Panc1 (cell line): Measurements from ENCODE around the gene ADO. TPM values are rescaled to one million over a fixed set of nuclear protein-coding genes. Genes with fewer than 3 reads are reported as not detected.

Experiments
- ATAC-seq: fragments of 200-7000 bp; cut with Tn5 transposase; 2 replicates; pipeline ENCODE4 v1.9.1; 2020; ENCODE audit warnings: mild to moderate bottlenecking, moderate library complexity
- BruUV-seq: library from RNA; stranded (reverse); fragments of 400-500 nt; replicated peaks from 2 replicates; lab custom pipeline; 2021; lab: Mats Ljungman, UMichigan
- CTCF ChIA-PET: fragments of 300-600 bp; sonication (Branson Sonifier 250); formaldehyde crosslinking; loops from one replicate; lab custom pipeline; 2022; ENCODE audit warnings: antibody characterized with exemption; lab: Charles Lee
- POLR2A ChIA-PET: fragments of 300-600 bp; sonication (Branson Sonifier 250); formaldehyde crosslinking; loops from one replicate; lab custom pipeline; 2022; ENCODE audit warnings: antibody characterized with exemption; lab: Charles Lee
- DNase-seq: peaks from one replicate; pipeline ENCODE4 v3.0.0-alpha.2; 2010; ENCODE audit warnings: low read depth, low spot score
- H3K27ac ChIP-seq: 2 replicates; pipeline ENCODE4 v1.5.1; 2011; ENCODE audit warnings: mild to moderate bottlenecking, low read length, inconsistent platforms
- H3K27me3 ChIP-seq: fragments of 200-500 bp; sonication (Bioruptor generic); 2 replicates; pipeline ENCODE4 v1.6.0; 2014; ENCODE audit warnings: low read length, inconsistent platforms; ENCODE audit not compliant: control insufficient read depth, insufficient read depth
- H3K36me3 ChIP-seq: fragments of 200-500 bp; sonication (Bioruptor generic); 2 replicates; pipeline ENCODE4 v1.5.1; 2014; ENCODE audit warnings: inconsistent platforms, mild to moderate bottlenecking, low read length, moderate library complexity; ENCODE audit not compliant: control insufficient read depth, insufficient read depth
- H3K4me1 ChIP-seq: 2 replicates; pipeline ENCODE4 v1.5.1; 2011; ENCODE audit warnings: inconsistent platforms, mild to moderate bottlenecking, low read length, moderate library complexity; ENCODE audit not compliant: control insufficient read depth, insufficient read depth
- H3K4me3 ChIP-seq, 2 experiments: 2 replicates each; pipeline ENCODE4 v1.5.1; 2011 to 2012; ENCODE audit warnings: low read depth in 2 of 2, low read length in 2 of 2, mild to moderate bottlenecking in 2 of 2, inconsistent platforms in 1 of 2, moderate library complexity in 1 of 2
- H3K9me3 ChIP-seq: fragments of 200-500 bp; sonication (Bioruptor generic); 2 replicates; pipeline ENCODE4 v1.5.1; 2014; ENCODE audit warnings: low read depth, mild to moderate bottlenecking, inconsistent platforms, low read length, moderate library complexity; ENCODE audit not compliant: control insufficient read depth, insufficient read depth
- POLR2AphosphoS5 ChIP-seq: IDR thresholded peaks from 2 replicates; pipeline ENCODE4 v1.6.1; 2012; ENCODE audit warnings: mild to moderate bottlenecking, low read depth, low read length, moderate library complexity
- SIN3A ChIP-seq: IDR thresholded peaks from 2 replicates; pipeline ENCODE4 v1.6.1; 2012; ENCODE audit warnings: low read depth, mild to moderate bottlenecking, low read length, moderate library complexity, borderline replicate concordance; ENCODE audit not compliant: insufficient read depth
- TCF7L2 ChIP-seq: IDR thresholded peaks from 2 replicates; pipeline ENCODE4 v1.6.1; 2011; ENCODE audit warnings: mild to moderate bottlenecking, low read depth, low read length, inconsistent platforms
- in situ Hi-C: cut with HindIII; loops from 2 replicates; pipeline ENCODE4 v1.10.0; 2016; ENCODE audit warnings: low sequenced_read_pairs, low pct_unique_long_range_greater_than_20kb
- intact Hi-C: fragments of 100-400 bp; cut with micrococcal nuclease; formaldehyde crosslinking; loops from one replicate; pipeline ENCODE4 v1.10.0; 2022; ENCODE audit not compliant: unreplicated experiment
- total RNA-seq: library from RNA; stranded (reverse); gene quantifications from one replicate; pipeline ENCODE4 v1.2.1, GENCODE V29; 2021; ENCODE audit not compliant: unreplicated experiment
- TF ChIP-seq, protein P1 (sequence below), 2 experiments: IDR thresholded peaks; 2 replicates each; pipeline ENCODE4 v1.6.1; 2011 to 2012; ENCODE audit warnings: low read depth in 2 of 2, control low read depth in 1 of 2, low read length in 1 of 2, mild to moderate bottlenecking in 1 of 2, moderate library complexity in 1 of 2; ENCODE audit not compliant: insufficient read depth in 1 of 2
- TF ChIP-seq, protein P2 (sequence below): fragments of 450-650 bp; IDR thresholded peaks from 2 replicates; pipeline ENCODE4 v1.5.1; 2017; ENCODE audit warnings: mild to moderate bottlenecking

The ADO gene
- total RNA-seq, 1 experiment from 2014 or later, result 24.9 TPM

DNA sequence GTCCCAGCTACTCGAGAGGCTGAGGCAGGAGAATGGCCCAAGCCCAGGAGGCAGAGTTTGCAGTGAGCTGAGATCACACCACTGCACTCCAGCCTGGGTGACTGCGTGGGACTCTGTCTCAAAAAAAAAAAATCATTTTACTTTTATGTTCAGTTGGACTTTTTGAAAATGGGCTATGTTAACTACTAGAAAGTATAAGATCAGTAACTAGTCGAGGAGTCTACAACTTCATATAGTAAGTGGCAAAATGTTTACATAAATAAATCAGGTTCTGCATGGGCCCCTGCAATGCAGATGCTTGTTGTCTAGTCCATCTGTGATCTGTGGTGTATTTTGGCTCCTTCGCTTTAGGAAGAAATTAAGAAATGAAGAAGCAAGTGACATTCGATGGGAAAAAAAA, 12.3 kb upstream of the ADO start:
- H3K36me3 ChIP-seq, result no peaks in the 10 kb centered on the region
- POLR2A ChIA-PET, result no interaction called here
- H3K9me3 ChIP-seq, result no peaks in the 10 kb centered on the region
- H3K27ac ChIP-seq, result no peak overlapping the region
- TF ChIP-seq SIN3A (no peak), POLR2AphosphoS5 (no peak), TCF7L2 (no peak)
- TF ChIP-seq, protein P1, sequence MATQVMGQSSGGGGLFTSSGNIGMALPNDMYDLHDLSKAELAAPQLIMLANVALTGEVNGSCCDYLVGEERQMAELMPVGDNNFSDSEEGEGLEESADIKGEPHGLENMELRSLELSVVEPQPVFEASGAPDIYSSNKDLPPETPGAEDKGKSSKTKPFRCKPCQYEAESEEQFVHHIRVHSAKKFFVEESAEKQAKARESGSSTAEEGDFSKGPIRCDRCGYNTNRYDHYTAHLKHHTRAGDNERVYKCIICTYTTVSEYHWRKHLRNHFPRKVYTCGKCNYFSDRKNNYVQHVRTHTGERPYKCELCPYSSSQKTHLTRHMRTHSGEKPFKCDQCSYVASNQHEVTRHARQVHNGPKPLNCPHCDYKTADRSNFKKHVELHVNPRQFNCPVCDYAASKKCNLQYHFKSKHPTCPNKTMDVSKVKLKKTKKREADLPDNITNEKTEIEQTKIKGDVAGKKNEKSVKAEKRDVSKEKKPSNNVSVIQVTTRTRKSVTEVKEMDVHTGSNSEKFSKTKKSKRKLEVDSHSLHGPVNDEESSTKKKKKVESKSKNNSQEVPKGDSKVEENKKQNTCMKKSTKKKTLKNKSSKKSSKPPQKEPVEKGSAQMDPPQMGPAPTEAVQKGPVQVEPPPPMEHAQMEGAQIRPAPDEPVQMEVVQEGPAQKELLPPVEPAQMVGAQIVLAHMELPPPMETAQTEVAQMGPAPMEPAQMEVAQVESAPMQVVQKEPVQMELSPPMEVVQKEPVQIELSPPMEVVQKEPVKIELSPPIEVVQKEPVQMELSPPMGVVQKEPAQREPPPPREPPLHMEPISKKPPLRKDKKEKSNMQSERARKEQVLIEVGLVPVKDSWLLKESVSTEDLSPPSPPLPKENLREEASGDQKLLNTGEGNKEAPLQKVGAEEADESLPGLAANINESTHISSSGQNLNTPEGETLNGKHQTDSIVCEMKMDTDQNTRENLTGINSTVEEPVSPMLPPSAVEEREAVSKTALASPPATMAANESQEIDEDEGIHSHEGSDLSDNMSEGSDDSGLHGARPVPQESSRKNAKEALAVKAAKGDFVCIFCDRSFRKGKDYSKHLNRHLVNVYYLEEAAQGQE (IDR thresholded peaks at IDR 0.05; ENCODE audit: insufficient read depth in 1 of 2, low read depth in 2 of 2, low read length in 1 of 2), result no peak
- TF ChIP-seq, protein P2, sequence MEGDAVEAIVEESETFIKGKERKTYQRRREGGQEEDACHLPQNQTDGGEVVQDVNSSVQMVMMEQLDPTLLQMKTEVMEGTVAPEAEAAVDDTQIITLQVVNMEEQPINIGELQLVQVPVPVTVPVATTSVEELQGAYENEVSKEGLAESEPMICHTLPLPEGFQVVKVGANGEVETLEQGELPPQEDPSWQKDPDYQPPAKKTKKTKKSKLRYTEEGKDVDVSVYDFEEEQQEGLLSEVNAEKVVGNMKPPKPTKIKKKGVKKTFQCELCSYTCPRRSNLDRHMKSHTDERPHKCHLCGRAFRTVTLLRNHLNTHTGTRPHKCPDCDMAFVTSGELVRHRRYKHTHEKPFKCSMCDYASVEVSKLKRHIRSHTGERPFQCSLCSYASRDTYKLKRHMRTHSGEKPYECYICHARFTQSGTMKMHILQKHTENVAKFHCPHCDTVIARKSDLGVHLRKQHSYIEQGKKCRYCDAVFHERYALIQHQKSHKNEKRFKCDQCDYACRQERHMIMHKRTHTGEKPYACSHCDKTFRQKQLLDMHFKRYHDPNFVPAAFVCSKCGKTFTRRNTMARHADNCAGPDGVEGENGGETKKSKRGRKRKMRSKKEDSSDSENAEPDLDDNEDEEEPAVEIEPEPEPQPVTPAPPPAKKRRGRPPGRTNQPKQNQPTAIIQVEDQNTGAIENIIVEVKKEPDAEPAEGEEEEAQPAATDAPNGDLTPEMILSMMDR, result no peak
- DNase-seq (no peak), ATAC-seq (no peak)
- in situ Hi-C loops (no loop called here), intact Hi-C loops (no loop called here)
- no peak overlapping the region for H3K4me3 ChIP-seq
- BruUV-seq, result no TSS peak
- H3K27me3 ChIP-seq, result peaks cover 20% of the 10 kb centered on the region
- H3K4me1 ChIP-seq, result no peaks in the 10 kb centered on the region
- CTCF ChIA-PET, result no interaction called here

DNA sequence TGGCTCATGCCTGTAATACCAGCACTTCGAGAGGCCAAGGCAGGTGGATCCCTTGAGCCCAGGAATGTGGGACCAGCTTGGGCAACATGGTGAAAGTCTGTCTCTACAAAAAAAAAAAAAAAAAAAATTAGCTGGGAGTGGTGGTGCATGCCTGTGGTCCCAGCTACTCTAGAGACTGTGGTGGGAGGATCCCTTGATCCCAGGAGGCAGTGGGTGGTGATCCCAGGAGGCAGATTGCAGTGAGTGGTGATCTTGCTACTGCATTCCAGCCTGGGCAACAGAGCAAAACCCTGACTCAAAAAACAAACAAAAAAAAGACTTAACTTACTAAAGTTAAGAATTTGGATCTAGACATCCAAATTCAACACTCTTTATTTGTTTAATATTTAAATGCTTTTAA, 10.2 kb upstream of the ADO start:
- H3K36me3 ChIP-seq, result no peaks in the 10 kb centered on the region
- peaks cover 37% of the 10 kb centered on the region for H3K27me3 ChIP-seq
- no peak for ATAC-seq
- no peaks in the 10 kb centered on the region for H3K9me3 ChIP-seq
- H3K4me3 ChIP-seq, result no peak overlapping the region
- in situ Hi-C loops, result no loop called here
- no TSS peak for BruUV-seq
- no peak for DNase-seq
- ChIA-PET POLR2A (interaction anchor here (0.6 kb wide), 1 partner anchor 381 kb away, joined by 3 read pairs; no protein-coding TSS in a partner anchor), CTCF (interaction anchor here (0.6 kb wide), 1 partner anchor 242 kb away, joined by 3 read pairs; no protein-coding TSS in a partner anchor)
- H3K27ac ChIP-seq, result no peak overlapping the region
- H3K4me1 ChIP-seq, result no peaks in the 10 kb centered on the region
- TF ChIP-seq TCF7L2 (no peak), SIN3A (no peak), POLR2AphosphoS5 (no peak)
- TF ChIP-seq, protein P2, result no peak
- TF ChIP-seq, protein P1 (IDR thresholded peaks at IDR 0.05; ENCODE audit: insufficient read depth in 1 of 2, low read depth in 2 of 2, low read length in 1 of 2), result no peak
- intact Hi-C loops, result no loop called here
